ENCODE data around the gene KCNC4.

Gene KCNC4

DNA sequence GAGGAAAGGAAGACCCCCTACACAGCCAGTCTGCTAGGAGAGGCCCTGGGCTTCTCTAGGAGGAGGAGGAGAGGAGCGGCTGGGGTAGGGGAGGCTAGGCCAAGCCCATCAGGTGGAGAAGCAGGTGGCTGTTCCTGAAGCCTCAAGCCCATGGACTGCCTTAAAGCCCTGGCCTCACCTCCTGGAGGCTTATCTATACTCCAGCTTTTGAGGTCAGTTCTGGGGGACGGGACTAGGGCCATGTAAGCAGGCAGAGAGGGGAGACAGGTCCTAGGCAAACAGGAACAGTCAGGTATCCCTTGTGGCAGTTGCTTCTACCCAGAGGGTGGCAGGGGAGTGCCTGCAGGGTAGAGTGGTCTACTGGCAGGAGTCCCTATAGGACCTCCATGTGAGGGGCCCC is 40.6 kb downstream of the KCNC4 start:
- no peak for DNase-seq (ENCODE audit: low spot score)
- FAIRE-seq, result no peak

DNA sequence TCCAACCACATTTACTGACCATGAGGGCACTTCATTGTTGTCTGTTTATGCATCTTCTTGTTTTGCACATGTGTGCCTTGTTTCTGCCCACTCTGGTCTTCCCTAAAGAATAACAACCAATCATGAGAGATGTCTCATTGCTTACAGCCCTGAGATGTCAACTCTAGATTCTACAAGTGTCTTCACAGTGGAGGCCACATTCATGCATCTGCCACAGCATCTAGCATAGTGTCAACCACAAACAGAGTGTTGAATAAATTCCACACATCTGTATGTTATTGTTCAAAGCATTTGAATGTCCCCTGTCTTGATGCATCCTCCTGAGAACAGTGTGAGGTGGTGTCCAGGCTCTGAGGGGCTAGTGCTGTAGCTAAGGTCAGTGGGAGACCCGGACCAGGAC is 43.1 kb downstream of the KCNC4 start:
- no peak for FAIRE-seq
- no peak for DNase-seq (ENCODE audit: low spot score)

DNA sequence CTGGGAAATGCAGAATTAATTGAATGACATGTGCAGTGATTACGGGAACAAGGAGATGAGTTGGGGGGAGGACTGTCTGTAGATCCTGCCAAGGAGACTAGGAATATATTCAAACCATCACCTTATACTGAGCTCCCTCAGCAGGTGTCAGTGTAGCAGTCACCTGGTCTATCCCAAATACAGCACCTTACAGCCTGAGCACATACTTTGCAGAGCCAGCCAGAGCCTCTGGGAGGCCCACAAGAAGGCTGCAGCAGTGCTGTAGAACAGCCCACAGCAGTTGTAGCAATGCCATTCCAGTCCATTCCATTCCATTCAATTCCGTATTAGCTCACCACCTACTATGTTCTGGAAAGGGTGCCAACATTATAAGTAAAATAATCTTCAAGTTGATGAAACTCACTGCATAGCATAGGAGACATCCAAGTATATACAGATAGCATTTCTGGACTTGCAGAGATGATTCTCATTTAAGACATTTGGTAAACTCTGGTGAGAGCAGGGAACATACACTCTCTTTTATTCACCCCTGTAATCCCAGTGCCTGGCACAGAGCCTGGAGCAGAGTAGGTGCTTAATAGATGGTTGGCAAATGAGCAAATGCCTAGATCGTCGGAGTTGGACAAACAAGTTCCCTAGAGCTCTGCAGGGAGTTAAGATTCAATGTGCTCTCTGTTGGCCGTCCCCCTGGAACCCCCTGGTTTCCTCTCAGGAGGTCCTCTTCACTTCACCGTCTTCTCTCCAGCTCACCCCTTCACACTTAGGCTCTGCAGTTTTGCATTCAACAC is 44.7 kb downstream of the KCNC4 start:
- no peak for FAIRE-seq
- no peak for DNase-seq (ENCODE audit: low spot score)

DNA sequence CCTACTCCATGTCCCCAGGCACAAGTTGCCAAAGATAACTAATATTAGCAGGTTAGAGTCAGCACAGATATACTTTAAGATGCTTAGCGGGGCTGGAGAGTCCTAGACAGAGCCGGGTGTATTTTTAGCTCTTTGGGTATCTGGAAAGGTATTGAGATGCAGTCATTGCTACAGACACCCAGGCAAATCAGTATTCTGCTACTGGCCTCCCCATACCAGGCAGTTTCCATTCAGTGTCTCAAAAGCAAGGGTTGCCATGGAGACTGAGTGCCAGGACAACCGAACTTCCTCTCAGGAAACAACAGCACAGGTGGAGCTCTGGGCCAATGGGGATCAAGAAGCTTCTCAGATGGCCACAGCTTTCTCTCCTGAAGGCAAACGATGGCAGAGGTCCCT is 45.3 kb downstream of the KCNC4 start:
- no peak for DNase-seq (ENCODE audit: low spot score)
- FAIRE-seq, result no peak

DNA sequence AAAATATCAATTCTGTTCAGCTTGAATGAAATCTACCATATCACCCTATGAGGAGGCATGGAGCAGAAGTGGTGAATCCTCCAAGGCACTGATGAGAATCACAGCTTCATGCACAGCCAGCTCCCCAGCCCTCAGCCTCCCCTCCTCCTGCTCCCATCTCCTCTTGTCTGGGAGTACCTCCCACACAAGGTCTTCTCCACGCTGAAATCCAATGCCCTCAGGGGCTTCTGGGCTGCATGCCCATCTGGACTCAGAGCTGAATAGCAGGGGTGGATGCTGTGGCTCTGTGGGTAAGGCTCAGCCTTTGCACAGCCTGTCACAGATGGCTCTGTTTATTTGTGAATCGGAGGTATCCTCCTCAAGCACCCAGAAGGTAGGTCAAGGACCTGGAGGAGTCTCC is 48.6 kb downstream of the KCNC4 start:
- FAIRE-seq (no peak), DNase-seq (ENCODE audit: low spot score) (no peak)

DNA sequence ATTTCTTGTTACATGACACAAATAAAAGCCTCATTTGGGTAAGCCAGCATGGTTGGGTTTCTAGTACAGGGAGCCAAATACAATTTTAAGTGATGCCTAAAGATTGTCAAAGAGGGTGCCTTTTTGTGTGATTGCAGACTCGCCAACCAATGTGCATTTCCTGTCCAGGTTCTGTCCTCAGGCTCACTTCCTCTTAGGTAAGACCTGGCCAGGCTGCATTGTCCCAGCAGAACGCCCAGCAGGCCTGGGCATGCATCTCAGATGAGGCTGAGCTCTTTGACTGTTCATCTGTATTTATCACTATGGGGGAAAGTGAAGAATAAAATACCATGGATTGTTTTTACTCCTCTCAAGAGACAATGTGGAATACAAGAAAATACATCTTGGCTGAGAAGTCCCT is 49.7 kb downstream of the KCNC4 start:
- DNase-seq (ENCODE audit: low spot score), result no peak

More for the DNA sequence above, 49.7 kb downstream of the KCNC4 start:
- no peak for FAIRE-seq
